ENCODE measurements around the gene TAGLN2.

TAGLN2 gene

DNA sequence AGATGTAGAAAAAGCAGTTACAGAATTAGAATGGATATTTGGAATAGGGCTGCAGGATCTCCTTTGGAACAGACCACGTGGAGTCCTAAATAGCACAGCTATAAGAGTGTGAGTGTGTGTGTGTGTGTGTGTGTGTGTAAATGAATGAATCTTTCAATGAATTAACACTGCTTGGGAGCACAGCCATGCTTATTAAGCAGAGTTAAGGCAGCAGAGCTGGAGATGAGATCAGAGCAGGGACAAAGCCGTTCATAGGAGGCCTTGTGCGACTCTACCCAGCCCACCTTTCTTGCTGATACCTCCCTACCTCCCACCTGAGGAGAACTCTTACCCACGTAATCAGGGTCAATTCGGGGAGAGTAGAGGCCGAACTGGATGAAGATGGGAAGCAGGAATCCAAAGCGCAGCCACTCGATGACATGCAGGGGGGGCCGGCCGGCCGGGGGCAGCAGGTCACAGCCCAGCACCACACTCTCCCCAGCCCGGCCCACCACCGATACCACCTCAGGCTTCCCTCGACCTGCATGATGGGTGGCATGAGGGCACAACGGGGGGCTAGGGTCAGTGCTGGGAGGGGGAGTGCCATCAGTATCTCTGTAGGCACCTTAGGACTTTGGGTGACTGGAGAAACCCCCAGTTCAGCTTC lies 17.4 kb upstream of the TAGLN2 start:
- peaks cover 7 to 8% of the 10 kb centered on the region in 2 donors for H3K27me3 ChIP-seq (ENCODE audit: control insufficient read depth in 1 of 2, insufficient read depth in 2 of 2, low read length in 2 of 2)
- H3K4me1 ChIP-seq (ENCODE audit: control insufficient read depth in 1 of 2, insufficient read depth in 2 of 2, low read length in 2 of 2): peaks cover 54 to 57% of the 10 kb centered on the region in 2 donors
- no peaks in the 10 kb centered on the region for H3K36me3 ChIP-seq (ENCODE audit: control insufficient read depth in 1 of 2, insufficient read depth in 2 of 2, low read length in 2 of 2)
- H3K9me3 ChIP-seq (ENCODE audit: control insufficient read depth in 1 of 2, low read length in 2 of 2): no peaks in the 10 kb centered on the region
- no peak overlapping the region for H3K27ac ChIP-seq (ENCODE audit: low read depth, low read length)
- no peak overlapping the region for H3K9ac ChIP-seq (ENCODE audit: low read depth in 1 of 2, low read length in 2 of 2)
- H3K4me3 ChIP-seq (ENCODE audit: low read depth in 1 of 2, low read length in 2 of 2): no peak overlapping the region

DNA sequence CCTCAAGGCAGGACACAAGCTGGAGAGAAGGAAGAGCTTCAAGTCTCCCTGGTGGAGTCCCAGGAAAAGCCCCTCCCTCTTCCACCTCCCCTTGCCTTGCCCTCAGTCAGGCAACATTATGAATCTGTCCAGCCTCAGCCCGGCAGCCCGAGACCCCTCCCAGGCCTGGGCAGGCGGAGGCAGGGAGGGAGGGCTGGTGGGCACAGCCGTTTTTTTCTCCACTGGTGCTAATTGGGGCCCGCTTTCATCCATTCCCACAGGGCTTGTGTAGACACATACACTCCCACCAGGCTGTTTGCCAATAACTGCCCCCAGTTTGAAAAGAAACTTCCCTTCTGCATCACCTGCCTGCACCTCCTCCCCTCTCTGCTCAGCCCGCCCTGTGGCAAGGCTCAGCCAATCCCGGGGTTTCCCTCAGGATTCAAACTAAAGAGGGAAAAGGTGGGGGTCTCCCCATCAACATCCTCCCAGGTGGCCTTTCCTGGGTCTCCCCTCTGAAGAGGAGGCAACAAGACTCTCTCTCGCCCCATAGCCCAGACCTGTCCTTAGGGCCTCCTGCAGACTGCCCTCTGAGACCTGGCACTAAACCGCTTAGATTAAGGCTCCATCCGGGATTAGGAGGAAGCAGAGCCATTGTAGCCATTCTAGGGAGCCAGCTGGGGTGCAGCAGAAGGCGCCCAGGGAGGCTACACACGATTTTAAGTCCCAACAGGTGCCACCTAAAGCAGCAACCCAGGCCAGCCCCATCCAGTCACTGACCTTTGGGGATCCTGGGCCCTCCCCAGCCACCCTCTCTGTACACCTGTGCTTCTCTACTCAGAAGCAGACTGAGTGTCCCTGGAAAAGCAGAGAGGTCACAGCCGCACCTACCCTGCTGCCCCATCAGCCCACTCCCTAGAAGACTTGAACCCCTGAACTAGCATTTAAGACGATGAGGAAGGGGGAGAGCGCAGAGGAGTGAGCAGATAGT lies 16.6 kb upstream of the TAGLN2 start:
- Histone ChIP-seq H3K4me3 (ENCODE audit: low read depth in 1 of 2, low read length in 2 of 2) (no peak overlapping the region), H3K9ac (ENCODE audit: low read depth in 1 of 2, low read length in 2 of 2) (no peak overlapping the region), H3K4me1 (ENCODE audit: control insufficient read depth in 1 of 2, insufficient read depth in 2 of 2, low read length in 2 of 2) (peaks cover 62 to 66% of the 10 kb centered on the region in 2 donors), H3K9me3 (ENCODE audit: control insufficient read depth in 1 of 2, low read length in 2 of 2) (no peaks in the 10 kb centered on the region), H3K27me3 (ENCODE audit: control insufficient read depth in 1 of 2, insufficient read depth in 2 of 2, low read length in 2 of 2) (peaks cover 7 to 8% of the 10 kb centered on the region in 2 donors), H3K27ac (ENCODE audit: low read depth, low read length) (no peak overlapping the region), H3K36me3 (ENCODE audit: control insufficient read depth in 1 of 2, insufficient read depth in 2 of 2, low read length in 2 of 2) (no peaks in the 10 kb centered on the region)

DNA sequence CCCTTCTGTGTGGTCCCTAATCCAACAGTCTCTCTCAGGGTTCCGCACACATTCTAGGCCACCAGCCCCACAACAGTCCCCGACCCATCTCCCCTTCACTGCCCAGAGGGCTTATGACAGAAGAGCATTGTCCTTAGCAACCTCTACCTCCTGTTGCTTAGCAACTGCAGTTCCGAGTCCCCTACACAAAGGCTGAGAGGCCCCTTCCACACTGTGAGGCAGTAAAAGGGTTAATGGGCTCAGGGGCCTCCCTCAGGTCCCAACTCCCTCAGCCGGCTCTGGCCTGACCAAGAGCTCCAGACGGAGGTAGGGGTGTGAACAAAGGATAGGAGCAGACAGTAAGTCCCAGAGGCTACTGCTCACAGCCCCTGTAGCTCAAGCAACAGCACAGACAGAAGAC lies 15.8 kb upstream of the TAGLN2 start:
- H3K9me3 ChIP-seq (ENCODE audit: control insufficient read depth in 1 of 2, low read length in 2 of 2): no peaks in the 10 kb centered on the region
- H3K4me1 ChIP-seq (ENCODE audit: control insufficient read depth in 1 of 2, insufficient read depth in 2 of 2, low read length in 2 of 2): peaks cover 64 to 70% of the 10 kb centered on the region in 2 donors
- H3K27me3 ChIP-seq (ENCODE audit: control insufficient read depth in 1 of 2, insufficient read depth in 2 of 2, low read length in 2 of 2): peaks cover 7 to 8% of the 10 kb centered on the region in 2 donors
- H3K9ac ChIP-seq (ENCODE audit: low read depth in 1 of 2, low read length in 2 of 2): no peak overlapping the region
- H3K27ac ChIP-seq (ENCODE audit: low read depth, low read length): no peak overlapping the region
- H3K36me3 ChIP-seq (ENCODE audit: control insufficient read depth in 1 of 2, insufficient read depth in 2 of 2, low read length in 2 of 2): no peaks in the 10 kb centered on the region
- H3K4me3 ChIP-seq (ENCODE audit: low read depth in 1 of 2, low read length in 2 of 2): no peak overlapping the region

DNA sequence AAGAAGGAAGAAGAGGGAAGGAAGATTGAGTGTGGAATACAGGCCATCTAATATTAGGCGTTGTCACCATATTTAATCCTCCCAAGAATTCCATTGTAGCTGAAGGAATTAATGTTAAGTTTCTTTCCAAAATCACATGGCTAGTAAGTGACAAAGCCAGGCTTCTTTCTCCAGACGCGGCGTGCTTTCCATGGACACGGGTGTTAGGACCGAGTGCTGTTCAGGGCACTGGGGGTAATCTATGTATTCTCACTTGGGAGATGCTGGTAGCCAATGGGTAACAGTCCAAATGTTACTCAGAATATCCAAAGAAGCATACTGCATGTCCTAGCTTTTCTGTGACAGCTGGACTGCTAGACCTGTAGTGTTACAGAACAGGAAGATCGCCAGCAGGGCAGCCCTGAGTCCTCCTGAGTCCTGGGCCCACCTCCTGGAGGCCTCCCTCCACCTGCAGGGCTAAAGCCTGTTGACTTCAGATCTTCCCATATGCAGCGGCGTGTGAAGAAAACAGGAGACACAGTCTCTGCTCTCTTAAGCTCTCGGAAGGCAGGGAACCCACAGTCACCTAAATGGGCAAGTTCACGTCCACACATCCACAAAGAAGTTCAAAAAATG lies 14.8 kb upstream of the TAGLN2 start:
- H3K36me3 ChIP-seq (ENCODE audit: control insufficient read depth in 1 of 2, insufficient read depth in 2 of 2, low read length in 2 of 2): no peaks in the 10 kb centered on the region
- H3K9me3 ChIP-seq (ENCODE audit: control insufficient read depth in 1 of 2, low read length in 2 of 2): no peaks in the 10 kb centered on the region
- H3K4me3 ChIP-seq (ENCODE audit: low read depth in 1 of 2, low read length in 2 of 2): no peak overlapping the region
- peaks cover 4 to 8% of the 10 kb centered on the region in 2 donors for H3K27me3 ChIP-seq (ENCODE audit: control insufficient read depth in 1 of 2, insufficient read depth in 2 of 2, low read length in 2 of 2)
- H3K27ac ChIP-seq (ENCODE audit: low read depth, low read length): no peak overlapping the region
- peaks cover 59 to 61% of the 10 kb centered on the region in 2 donors for H3K4me1 ChIP-seq (ENCODE audit: control insufficient read depth in 1 of 2, insufficient read depth in 2 of 2, low read length in 2 of 2)
- no peak overlapping the region for H3K9ac ChIP-seq (ENCODE audit: low read depth in 1 of 2, low read length in 2 of 2)

DNA sequence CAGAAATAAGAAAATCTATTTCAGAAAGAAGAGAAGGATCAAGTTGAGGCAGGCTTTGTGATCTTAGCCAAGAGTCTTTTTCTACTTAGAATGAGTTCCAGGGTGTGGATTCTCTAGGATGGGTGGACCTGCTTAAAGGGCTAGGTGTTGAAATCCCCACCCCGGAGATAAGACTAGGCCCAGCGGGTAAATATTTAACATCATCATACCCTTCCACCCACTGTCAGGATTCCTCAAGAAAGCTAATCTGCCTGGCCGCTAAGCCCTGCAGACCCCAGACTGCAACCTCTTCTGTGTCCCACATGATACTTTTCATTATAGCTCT lies 14.3 kb upstream of the TAGLN2 start:
- Histone ChIP-seq H3K4me3 (ENCODE audit: low read depth in 1 of 2, low read length in 2 of 2) (no peak overlapping the region), H3K9ac (ENCODE audit: low read depth in 1 of 2, low read length in 2 of 2) (no peak overlapping the region), H3K9me3 (ENCODE audit: control insufficient read depth in 1 of 2, low read length in 2 of 2) (no peaks in the 10 kb centered on the region), H3K27ac (ENCODE audit: low read depth, low read length) (no peak overlapping the region), H3K27me3 (ENCODE audit: control insufficient read depth in 1 of 2, insufficient read depth in 2 of 2, low read length in 2 of 2) (peaks cover 4 to 11% of the 10 kb centered on the region in 2 donors), H3K36me3 (ENCODE audit: control insufficient read depth in 1 of 2, insufficient read depth in 2 of 2, low read length in 2 of 2) (no peaks in the 10 kb centered on the region), H3K4me1 (ENCODE audit: control insufficient read depth in 1 of 2, insufficient read depth in 2 of 2, low read length in 2 of 2) (peaks cover 54 to 58% of the 10 kb centered on the region in 2 donors)

DNA sequence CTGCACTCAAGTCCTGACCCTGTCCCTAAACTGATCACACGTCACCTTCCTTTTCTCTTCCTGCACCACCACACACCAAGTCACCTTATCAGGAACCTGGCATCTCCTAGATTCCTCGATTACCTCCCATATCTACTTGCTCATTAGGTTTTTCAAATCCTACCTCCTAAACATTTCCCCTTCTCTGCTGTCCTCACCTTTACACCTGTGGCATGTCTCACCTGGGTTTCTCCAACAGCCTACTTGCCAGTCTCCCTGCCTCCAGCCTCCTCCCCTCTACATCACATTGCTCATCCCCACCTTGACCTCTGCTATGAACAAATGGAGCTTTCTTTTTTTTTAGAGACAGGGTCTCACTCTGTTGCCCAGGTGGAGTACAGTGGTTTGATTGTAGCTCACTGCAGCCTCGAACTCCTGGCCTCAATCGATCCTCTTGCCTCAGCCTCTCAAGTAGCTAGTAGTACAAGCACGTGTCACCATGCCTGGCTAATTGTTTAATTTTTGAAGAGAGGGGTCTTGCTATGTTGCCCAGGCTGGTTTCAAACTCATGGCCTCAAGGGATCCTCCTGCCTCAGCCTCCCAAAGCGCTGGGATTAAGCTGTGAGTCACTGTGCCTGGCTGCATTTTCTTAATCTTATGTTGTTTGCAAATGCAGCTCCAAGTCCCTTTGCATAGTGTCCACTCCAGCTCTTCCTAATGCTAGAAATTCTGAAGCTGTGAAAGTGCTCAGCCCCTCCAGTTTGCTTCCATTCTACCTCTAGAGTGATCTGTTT lies 13.8 kb upstream of the TAGLN2 start:
- H3K4me3 ChIP-seq (ENCODE audit: low read depth in 1 of 2, low read length in 2 of 2): no peak overlapping the region
- H3K27ac ChIP-seq (ENCODE audit: low read depth, low read length): no peak overlapping the region
- H3K27me3 ChIP-seq (ENCODE audit: control insufficient read depth in 1 of 2, insufficient read depth in 2 of 2, low read length in 2 of 2): peaks cover 4 to 5% of the 10 kb centered on the region in 2 donors
- H3K36me3 ChIP-seq (ENCODE audit: control insufficient read depth in 1 of 2, insufficient read depth in 2 of 2, low read length in 2 of 2): no peaks in the 10 kb centered on the region
- H3K9ac ChIP-seq (ENCODE audit: low read depth in 1 of 2, low read length in 2 of 2): no peak overlapping the region
- peaks cover 49 to 53% of the 10 kb centered on the region in 2 donors for H3K4me1 ChIP-seq (ENCODE audit: control insufficient read depth in 1 of 2, insufficient read depth in 2 of 2, low read length in 2 of 2)
- no peaks in the 10 kb centered on the region for H3K9me3 ChIP-seq (ENCODE audit: control insufficient read depth in 1 of 2, low read length in 2 of 2)

DNA sequence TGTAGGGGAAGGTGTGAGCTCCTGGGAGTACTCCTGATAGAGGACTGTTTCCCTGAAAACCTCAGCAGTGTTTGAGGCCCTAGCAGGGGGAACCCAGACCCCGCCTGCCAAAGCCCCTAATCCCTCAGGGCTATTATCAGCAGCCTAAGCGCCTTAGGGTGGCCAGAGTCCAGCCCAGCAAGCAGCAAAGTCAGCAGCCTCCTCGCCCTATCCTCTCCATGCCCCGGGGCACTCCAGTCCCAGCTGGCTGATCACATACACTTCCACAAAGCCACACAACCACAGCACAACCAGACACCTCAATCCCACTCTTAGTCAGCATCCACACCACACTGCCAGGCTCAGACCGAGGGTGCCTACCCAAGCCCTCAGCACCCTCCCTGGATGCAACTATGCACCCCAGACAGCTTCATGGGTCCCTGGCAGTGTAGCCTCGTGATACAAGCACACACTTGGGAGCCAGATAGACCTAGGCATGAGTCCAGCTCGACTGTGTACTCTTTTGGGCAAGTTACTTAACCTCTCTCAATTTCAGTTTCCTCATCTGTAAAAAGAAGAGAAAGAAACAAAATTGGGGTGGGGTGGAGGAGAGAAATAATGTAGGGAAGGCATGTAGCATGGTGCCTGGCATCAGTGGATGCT lies 13.0 kb upstream of the TAGLN2 start:
- H3K4me3 ChIP-seq (ENCODE audit: low read depth in 1 of 2, low read length in 2 of 2): no peak overlapping the region
- peaks cover 49 to 53% of the 10 kb centered on the region in 2 donors for H3K4me1 ChIP-seq (ENCODE audit: control insufficient read depth in 1 of 2, insufficient read depth in 2 of 2, low read length in 2 of 2)
- peak overlapping the region in 1 of 2 donors; percentile 47 for H3K9ac ChIP-seq (ENCODE audit: low read depth in 1 of 2, low read length in 2 of 2)

DNA sequence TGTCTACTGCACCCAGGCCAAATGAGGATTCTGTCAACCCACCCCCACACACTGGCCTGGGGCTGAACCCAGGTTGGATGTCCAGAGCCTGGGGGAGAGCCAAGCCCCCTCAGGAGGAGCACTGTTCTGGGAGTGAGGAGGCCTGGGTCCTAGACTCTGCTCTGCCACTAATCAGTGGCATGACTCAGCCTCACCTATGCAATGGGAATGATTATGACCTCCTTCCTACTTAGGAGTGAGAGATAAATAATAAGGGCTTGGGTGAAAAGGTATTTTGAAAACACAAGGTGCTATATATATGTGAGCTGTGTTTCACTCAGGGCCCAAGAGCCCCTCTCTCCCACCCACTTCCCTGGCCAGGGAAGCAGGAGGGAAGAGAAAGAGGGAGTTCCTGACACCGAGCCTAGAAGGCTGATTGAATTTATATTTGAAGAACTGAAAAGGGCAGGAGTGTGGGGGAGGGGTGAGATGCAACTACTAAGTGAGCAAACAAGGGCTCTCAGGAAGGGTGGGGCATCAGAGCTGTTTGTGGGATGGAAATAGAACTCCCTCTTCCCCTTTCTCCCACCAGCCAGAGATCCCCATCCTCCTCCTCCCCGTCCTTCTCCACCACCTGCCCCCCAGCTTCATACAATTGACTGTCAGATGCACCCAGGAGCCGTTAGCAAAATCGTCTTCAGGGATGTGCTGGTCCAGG lies 11.9 kb upstream of the TAGLN2 start:
- Histone ChIP-seq H3K9ac (ENCODE audit: low read depth in 1 of 2, low read length in 2 of 2) (peak overlapping the region; percentile 41 to 47), H3K36me3 (ENCODE audit: control insufficient read depth in 1 of 2, insufficient read depth in 2 of 2, low read length in 2 of 2) (no peaks in the 10 kb centered on the region), H3K4me3 (ENCODE audit: low read depth in 1 of 2, low read length in 2 of 2) (peak overlapping the region in 1 of 2 donors; percentile 4), H3K27ac (ENCODE audit: low read depth, low read length) (peak overlapping the region; percentile 33), H3K4me1 (ENCODE audit: control insufficient read depth in 1 of 2, insufficient read depth in 2 of 2, low read length in 2 of 2) (peaks cover 49% of the 10 kb centered on the region in 2 donors), H3K27me3 (ENCODE audit: control insufficient read depth in 1 of 2, insufficient read depth in 2 of 2, low read length in 2 of 2) (peaks cover 0 to 3% of the 10 kb centered on the region in 2 donors), H3K9me3 (ENCODE audit: control insufficient read depth in 1 of 2, low read length in 2 of 2) (no peaks in the 10 kb centered on the region)

More for the DNA sequence above, 13.0 kb upstream of the TAGLN2 start:
- H3K36me3 ChIP-seq (ENCODE audit: control insufficient read depth in 1 of 2, insufficient read depth in 2 of 2, low read length in 2 of 2): no peaks in the 10 kb centered on the region
- H3K27me3 ChIP-seq (ENCODE audit: control insufficient read depth in 1 of 2, insufficient read depth in 2 of 2, low read length in 2 of 2): peaks cover 3 to 4% of the 10 kb centered on the region in 2 donors
- no peaks in the 10 kb centered on the region for H3K9me3 ChIP-seq (ENCODE audit: control insufficient read depth in 1 of 2, low read length in 2 of 2)
- H3K27ac ChIP-seq (ENCODE audit: low read depth, low read length): no peak overlapping the region
